ENCODE data around the gene VSIG1.
A peak's percentile ranks its signal among the peaks of the same experiment; 100 is the strongest.

VSIG1 gene

DNA sequence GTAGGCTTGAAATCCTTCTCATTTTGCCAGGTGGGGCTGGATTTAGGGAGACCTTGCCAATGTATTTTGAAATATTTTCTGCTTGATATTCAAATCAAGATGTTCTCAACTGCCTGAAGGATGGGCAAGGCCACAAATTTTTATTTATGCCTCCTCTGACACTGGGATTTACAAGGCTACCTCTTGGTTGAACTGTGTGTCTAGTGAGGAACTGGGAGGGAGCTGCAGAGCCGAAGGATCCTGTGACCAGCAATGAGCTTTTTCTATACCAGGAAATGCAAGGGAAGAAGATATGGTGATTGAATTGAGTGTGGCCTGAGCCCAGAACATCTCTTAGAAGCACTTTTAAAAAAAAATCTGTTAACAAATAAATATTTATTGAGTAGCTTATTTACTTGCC lies 14.9 kb downstream of the VSIG1 start:
- Histone ChIP-seq H3K9me3 (ENCODE audit: severe bottlenecking) (no peaks in the 10 kb centered on the region), H3K27me3 (ENCODE audit: insufficient read depth, poor library complexity, severe bottlenecking) (no peaks in the 10 kb centered on the region), H3K36me3 (ENCODE audit: low read depth) (no peaks in the 10 kb centered on the region), H3K27ac (ENCODE audit: poor library complexity, severe bottlenecking) (no peak overlapping the region), H3K4me1 (ENCODE audit: insufficient read depth, poor library complexity, severe bottlenecking) (no peaks in the 10 kb centered on the region), H3K4me3 (ENCODE audit: severe bottlenecking) (no peak overlapping the region)
- ATAC-seq (ENCODE audit: low read depth) (no peak), DNase-seq (ENCODE audit: low spot score) (no peak)
- TF ChIP-seq, protein P1, sequence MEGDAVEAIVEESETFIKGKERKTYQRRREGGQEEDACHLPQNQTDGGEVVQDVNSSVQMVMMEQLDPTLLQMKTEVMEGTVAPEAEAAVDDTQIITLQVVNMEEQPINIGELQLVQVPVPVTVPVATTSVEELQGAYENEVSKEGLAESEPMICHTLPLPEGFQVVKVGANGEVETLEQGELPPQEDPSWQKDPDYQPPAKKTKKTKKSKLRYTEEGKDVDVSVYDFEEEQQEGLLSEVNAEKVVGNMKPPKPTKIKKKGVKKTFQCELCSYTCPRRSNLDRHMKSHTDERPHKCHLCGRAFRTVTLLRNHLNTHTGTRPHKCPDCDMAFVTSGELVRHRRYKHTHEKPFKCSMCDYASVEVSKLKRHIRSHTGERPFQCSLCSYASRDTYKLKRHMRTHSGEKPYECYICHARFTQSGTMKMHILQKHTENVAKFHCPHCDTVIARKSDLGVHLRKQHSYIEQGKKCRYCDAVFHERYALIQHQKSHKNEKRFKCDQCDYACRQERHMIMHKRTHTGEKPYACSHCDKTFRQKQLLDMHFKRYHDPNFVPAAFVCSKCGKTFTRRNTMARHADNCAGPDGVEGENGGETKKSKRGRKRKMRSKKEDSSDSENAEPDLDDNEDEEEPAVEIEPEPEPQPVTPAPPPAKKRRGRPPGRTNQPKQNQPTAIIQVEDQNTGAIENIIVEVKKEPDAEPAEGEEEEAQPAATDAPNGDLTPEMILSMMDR (IDR thresholded peaks at IDR 0.05; ENCODE audit: poor library complexity, severe bottlenecking) = no peak

DNA sequence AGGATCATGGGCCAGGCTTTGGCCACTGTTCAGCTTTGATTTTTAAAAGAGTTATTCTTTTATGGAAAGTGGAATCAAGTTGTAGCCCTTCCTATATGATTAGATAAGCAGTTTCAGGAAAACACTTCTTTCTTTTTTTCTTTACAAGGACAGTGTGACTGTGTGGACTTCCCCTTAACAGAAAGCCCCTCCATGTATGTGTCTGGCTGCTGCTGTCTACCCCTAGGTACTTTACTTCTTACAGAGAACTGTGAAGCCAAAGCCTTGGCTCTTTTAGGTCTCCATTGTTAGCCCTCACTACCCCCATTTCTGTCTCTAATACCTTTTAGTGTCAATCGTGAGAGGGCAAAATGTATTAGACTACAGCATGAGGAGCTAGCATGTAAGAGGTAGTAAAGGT lies 19.1 kb downstream of the VSIG1 start:
- no peaks in the 10 kb centered on the region for H3K27me3 ChIP-seq (ENCODE audit: insufficient read depth, poor library complexity, severe bottlenecking)

DNA sequence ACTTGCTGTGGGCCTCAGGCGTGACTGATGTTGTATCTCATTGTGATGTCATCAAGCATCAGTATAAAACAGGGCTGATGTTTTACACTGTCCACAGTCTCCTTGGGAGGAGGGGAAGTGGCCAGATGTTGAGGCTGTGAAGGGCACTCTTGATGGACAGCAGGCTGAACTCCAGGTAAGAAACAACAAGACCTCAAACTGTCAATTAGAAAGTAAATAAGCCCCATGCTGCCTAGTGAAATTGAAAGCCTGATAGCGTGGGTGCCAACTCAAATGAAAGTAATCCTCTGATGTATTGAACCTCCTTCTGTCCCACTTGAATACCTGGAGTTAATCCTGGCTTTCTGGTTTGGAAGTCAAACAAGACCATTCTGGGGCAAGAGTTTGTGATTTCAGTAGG lies 19.7 kb downstream of the VSIG1 start:
- no peaks in the 10 kb centered on the region for H3K9me3 ChIP-seq (ENCODE audit: severe bottlenecking)
- ATAC-seq (ENCODE audit: low read depth) (no peak), DNase-seq (ENCODE audit: low spot score) (no peak)
- no peak overlapping the region for H3K27ac ChIP-seq (ENCODE audit: poor library complexity, severe bottlenecking)
- TF ChIP-seq, protein P1 (IDR thresholded peaks at IDR 0.05; ENCODE audit: poor library complexity, severe bottlenecking) = no peak
- H3K36me3 ChIP-seq (ENCODE audit: low read depth) = no peaks in the 10 kb centered on the region
- H3K27me3 ChIP-seq (ENCODE audit: insufficient read depth, poor library complexity, severe bottlenecking) = no peaks in the 10 kb centered on the region
- H3K4me3 ChIP-seq (ENCODE audit: severe bottlenecking) = no peak overlapping the region
- H3K4me1 ChIP-seq (ENCODE audit: insufficient read depth, poor library complexity, severe bottlenecking) = no peaks in the 10 kb centered on the region

More for the DNA sequence above, 19.1 kb downstream of the VSIG1 start:
- Histone ChIP-seq H3K36me3 (ENCODE audit: low read depth) (no peaks in the 10 kb centered on the region), H3K27ac (ENCODE audit: poor library complexity, severe bottlenecking) (no peak overlapping the region), H3K4me3 (ENCODE audit: severe bottlenecking) (no peak overlapping the region), H3K9me3 (ENCODE audit: severe bottlenecking) (no peaks in the 10 kb centered on the region), H3K4me1 (ENCODE audit: insufficient read depth, poor library complexity, severe bottlenecking) (no peaks in the 10 kb centered on the region)
- DNase-seq (ENCODE audit: low spot score) (no peak), ATAC-seq (ENCODE audit: low read depth) (no peak)
- TF ChIP-seq, protein P1 (IDR thresholded peaks at IDR 0.05; ENCODE audit: poor library complexity, severe bottlenecking) = no peak

DNA sequence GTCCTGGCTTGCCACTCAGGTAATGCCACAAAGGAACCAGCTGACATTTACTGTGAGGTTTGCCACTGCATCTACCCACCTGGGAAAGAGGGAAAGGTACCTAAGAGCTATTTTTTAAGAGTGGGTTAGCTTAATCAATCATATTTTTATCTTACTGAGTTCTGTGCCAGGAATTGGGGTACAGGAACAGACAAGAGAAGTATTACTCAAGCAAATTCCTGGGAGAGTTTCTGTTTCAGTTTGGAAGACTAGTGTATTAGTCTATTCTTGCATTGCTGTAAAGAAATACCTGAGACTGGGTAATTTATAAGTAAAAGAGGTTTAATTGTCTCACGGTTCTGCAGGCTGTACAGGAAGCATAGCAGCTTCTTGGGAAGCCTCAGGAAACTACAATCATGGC lies 23.3 kb downstream of the VSIG1 start:
- DNase-seq (ENCODE audit: low spot score) = no peak
- H3K9me3 ChIP-seq (ENCODE audit: severe bottlenecking) = no peaks in the 10 kb centered on the region
- peaks cover 6% of the 10 kb centered on the region for H3K4me1 ChIP-seq (ENCODE audit: insufficient read depth, poor library complexity, severe bottlenecking)
- ATAC-seq (ENCODE audit: low read depth) = no peak
- H3K27me3 ChIP-seq (ENCODE audit: insufficient read depth, poor library complexity, severe bottlenecking) = no peaks in the 10 kb centered on the region
- H3K27ac ChIP-seq (ENCODE audit: poor library complexity, severe bottlenecking) = no peak overlapping the region
- TF ChIP-seq, protein P1 (IDR thresholded peaks at IDR 0.05; ENCODE audit: poor library complexity, severe bottlenecking) = no peak
- no peaks in the 10 kb centered on the region for H3K36me3 ChIP-seq (ENCODE audit: low read depth)
- H3K4me3 ChIP-seq (ENCODE audit: severe bottlenecking) = no peak overlapping the region

DNA sequence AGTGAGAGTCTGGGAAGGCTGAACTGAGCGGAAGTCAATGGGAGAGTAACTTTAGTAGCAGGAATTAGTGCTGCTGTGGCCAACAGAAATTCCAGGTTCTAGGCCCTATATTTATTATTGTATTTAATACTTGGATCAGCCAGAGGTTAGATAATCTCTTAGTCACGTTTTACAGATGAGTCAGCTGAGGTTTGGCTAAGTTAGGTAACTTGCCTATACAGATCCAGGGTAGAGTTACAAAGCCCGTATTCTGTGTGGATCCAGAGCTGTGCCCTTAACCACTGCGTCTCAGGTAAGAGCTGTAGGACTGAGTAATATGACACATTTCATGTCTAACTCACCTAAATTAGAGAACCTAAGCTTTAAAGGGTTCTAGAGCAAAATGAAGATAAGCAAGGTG lies 26.0 kb downstream of the VSIG1 start:
- Histone ChIP-seq H3K36me3 (ENCODE audit: low read depth) (no peaks in the 10 kb centered on the region), H3K4me3 (ENCODE audit: severe bottlenecking) (no peak overlapping the region), H3K27me3 (ENCODE audit: insufficient read depth, poor library complexity, severe bottlenecking) (no peaks in the 10 kb centered on the region), H3K27ac (ENCODE audit: poor library complexity, severe bottlenecking) (no peak overlapping the region), H3K4me1 (ENCODE audit: insufficient read depth, poor library complexity, severe bottlenecking) (peaks cover 6% of the 10 kb centered on the region), H3K9me3 (ENCODE audit: severe bottlenecking) (no peaks in the 10 kb centered on the region)
- TF ChIP-seq, protein P1 (IDR thresholded peaks at IDR 0.05; ENCODE audit: poor library complexity, severe bottlenecking) = no peak
- ATAC-seq (ENCODE audit: low read depth) = peak; percentile 97
- DNase-seq (ENCODE audit: low spot score) = no peak
